ENCODE data around the gene NECAB3.

The NECAB3 gene

DNA sequence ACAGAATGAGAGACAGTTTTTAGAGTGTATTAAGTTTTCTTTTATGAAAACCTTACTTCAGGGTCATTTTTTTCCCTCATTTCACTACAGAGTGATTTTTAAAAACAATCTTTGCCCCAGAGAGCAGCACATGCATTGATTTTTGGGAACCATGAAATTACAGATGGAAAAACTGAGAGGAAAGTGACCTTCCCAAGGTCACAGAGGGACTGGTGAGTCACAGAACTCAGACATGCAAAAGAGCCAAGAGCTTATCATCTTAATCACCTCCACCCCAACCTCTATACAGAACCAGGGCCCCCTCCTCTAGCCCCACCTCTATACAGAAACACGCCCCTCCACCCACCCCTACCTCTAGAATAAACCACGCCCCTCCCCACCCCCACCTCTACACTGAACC is 35.2 kb upstream of the NECAB3 start:
- Histone ChIP-seq H3K36me3 (peaks cover 56% of the 10 kb centered on the region), H3K9me3 (no peaks in the 10 kb centered on the region), H3K27ac (no peak overlapping the region), H3K27me3 (no peaks in the 10 kb centered on the region), H3K4me1 (ENCODE audit: control insufficient read depth in 1 of 2, insufficient read depth in 1 of 2, low read depth in 1 of 2, low read length in 1 of 2) (no peaks in the 10 kb centered on the region), H3K4me3 (ENCODE audit: low read depth in 1 of 2, low read length in 1 of 2) (no peak overlapping the region)
- TF ChIP-seq, protein P1, sequence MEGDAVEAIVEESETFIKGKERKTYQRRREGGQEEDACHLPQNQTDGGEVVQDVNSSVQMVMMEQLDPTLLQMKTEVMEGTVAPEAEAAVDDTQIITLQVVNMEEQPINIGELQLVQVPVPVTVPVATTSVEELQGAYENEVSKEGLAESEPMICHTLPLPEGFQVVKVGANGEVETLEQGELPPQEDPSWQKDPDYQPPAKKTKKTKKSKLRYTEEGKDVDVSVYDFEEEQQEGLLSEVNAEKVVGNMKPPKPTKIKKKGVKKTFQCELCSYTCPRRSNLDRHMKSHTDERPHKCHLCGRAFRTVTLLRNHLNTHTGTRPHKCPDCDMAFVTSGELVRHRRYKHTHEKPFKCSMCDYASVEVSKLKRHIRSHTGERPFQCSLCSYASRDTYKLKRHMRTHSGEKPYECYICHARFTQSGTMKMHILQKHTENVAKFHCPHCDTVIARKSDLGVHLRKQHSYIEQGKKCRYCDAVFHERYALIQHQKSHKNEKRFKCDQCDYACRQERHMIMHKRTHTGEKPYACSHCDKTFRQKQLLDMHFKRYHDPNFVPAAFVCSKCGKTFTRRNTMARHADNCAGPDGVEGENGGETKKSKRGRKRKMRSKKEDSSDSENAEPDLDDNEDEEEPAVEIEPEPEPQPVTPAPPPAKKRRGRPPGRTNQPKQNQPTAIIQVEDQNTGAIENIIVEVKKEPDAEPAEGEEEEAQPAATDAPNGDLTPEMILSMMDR (IDR thresholded peaks at IDR 0.05): no peak

- Histone ChIP-seq H3K9me3 (no peaks in the 10 kb centered on the region), H3K4me1 (ENCODE audit: control insufficient read depth in 1 of 2, insufficient read depth in 1 of 2, low read depth in 1 of 2, low read length in 1 of 2) (no peaks in the 10 kb centered on the region), H3K4me3 (ENCODE audit: low read depth in 1 of 2, low read length in 1 of 2) (no peak overlapping the region), H3K27ac (no peak overlapping the region), H3K36me3 (peaks cover 48% of the 10 kb centered on the region), H3K27me3 (no peaks in the 10 kb centered on the region)
- TF ChIP-seq, protein P1 (IDR thresholded peaks at IDR 0.05): no peak
These were observed 33.4 kb upstream of the NECAB3 start for GRCh38 chr20:33707668-33708067.

DNA sequence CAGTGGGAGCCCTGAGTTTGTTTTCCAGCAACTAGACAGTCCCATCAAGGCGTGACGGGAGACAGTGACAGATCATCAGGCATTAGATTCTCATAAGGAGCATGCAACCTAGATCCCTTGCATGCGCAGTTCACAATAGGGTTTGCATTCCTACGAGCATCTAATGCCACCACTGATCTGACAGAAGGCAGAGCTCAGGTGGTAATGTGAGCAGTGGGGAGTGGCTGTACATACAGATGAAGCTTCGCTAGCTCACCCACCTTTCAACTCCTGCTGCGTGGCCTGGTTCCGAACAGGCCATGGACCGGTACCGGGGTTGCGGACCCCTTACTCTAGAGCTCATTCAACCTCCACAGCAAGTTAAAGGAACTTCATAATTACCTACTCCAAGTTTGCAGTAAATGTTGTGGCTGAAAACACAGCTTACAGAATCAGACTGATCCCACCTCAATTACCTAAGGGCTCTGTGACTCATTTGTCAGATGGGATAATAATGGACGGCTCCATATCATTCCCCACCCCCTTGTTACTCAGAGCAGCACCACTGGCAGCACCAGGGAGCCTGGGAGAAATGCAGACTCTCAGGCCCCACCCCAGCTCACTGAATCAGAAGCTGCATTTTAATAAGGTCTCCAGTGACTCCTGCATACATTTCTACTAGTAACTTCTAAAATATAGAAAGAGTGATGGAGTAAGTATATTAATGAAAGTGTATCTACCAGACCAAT is 30.1 kb upstream of the NECAB3 start:
- Histone ChIP-seq H3K27me3 (no peaks in the 10 kb centered on the region), H3K9me3 (no peaks in the 10 kb centered on the region), H3K27ac (no peak overlapping the region), H3K36me3 (peaks cover 30% of the 10 kb centered on the region), H3K4me1 (ENCODE audit: control insufficient read depth in 1 of 2, insufficient read depth in 1 of 2, low read depth in 1 of 2, low read length in 1 of 2) (no peaks in the 10 kb centered on the region), H3K4me3 (ENCODE audit: low read depth in 1 of 2, low read length in 1 of 2) (no peak overlapping the region)
- TF ChIP-seq, protein P1 (IDR thresholded peaks at IDR 0.05): no peak

- TF ChIP-seq, protein P1 (IDR thresholded peaks at IDR 0.05): no peak
- no peaks in the 10 kb centered on the region for H3K4me1 ChIP-seq (ENCODE audit: control insufficient read depth in 1 of 2, insufficient read depth in 1 of 2, low read depth in 1 of 2, low read length in 1 of 2)
- peaks cover 30% of the 10 kb centered on the region for H3K36me3 ChIP-seq
- no peaks in the 10 kb centered on the region for H3K27me3 ChIP-seq
- no peak overlapping the region for H3K4me3 ChIP-seq (ENCODE audit: low read depth in 1 of 2, low read length in 1 of 2)
- no peak overlapping the region for H3K27ac ChIP-seq
- no peaks in the 10 kb centered on the region for H3K9me3 ChIP-seq
These were observed 29.4 kb upstream of the NECAB3 start for GRCh38 chr20:33703498-33704137.

DNA sequence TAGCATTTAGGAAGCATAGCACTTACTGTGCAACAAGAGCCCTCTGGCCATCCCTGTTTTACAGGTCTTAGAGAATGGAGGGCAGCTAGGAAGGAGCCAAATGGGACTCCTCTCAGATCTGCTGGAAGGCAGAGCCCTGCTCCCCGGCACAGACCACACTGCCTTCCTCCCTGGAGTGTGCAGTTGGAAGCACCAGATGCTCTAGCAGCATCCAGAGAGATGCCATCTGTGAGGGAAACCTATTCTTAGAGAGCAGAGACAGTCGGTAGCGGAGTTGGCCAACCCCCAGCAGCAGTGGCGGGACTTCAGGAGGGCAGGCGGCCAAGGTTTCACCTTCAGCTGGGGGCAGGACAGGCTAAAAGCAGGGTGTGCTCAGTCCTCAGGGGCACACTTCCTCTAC is 28.6 kb upstream of the NECAB3 start:
- Histone ChIP-seq H3K4me1 (ENCODE audit: control insufficient read depth in 1 of 2, insufficient read depth in 1 of 2, low read depth in 1 of 2, low read length in 1 of 2) (no peaks in the 10 kb centered on the region), H3K4me3 (ENCODE audit: low read depth in 1 of 2, low read length in 1 of 2) (no peak overlapping the region), H3K27me3 (no peaks in the 10 kb centered on the region), H3K27ac (no peak overlapping the region), H3K9me3 (no peaks in the 10 kb centered on the region), H3K36me3 (peaks cover 30% of the 10 kb centered on the region)
- TF ChIP-seq, protein P1 (IDR thresholded peaks at IDR 0.05): no peak
